ENCODE measurements around the gene LRP2BP. TPM values are rescaled to one million over a fixed set of nuclear protein-coding genes. Genes with fewer than 3 reads are reported as not detected.

The LRP2BP gene
- total and polyA plus RNA-seq, 2 of the 13 experiments (the other 11 are each of a cell fraction or from before 2014, with no cell fraction given) = 0.22 to 0.29 TPM

DNA sequence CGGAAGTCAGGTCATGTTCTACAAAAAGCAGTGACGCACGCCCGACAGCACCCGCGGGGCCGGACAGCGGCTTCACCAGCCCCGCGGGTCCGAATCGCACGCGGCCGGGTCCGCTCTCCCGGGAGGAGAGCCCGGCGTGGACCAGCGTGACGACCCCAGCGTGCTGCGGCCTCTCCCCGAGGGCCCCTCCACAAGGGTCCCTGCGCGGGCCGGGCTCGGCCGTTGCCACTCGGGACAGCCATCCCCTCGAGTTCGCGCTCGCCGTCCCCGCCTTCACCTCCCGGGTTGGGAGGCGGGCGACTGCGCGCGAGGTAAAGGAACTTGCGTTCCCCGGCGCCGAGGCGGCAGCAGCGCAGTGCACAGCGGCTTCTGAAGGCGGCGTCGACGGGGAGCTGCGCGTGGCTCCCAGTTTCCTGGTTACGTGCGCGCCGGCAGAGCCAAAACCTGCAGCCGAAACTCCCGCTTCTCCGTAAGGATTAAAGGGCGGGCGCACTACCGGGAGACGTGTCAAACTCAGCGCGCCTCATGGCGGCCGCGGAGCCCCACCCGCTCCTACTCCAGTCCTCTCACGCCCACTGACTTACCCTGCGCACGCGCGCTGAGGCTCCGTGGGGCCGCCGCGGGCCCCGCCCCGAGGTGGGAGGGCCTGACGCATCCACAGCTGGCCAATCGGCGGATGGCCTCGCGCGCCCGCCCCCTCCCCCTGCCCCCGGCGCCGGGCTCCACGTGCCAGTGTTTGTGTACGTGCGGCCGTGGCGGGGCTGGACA is 416 bp upstream of the LRP2BP start (continued):
- TF ChIP-seq, protein P1, sequence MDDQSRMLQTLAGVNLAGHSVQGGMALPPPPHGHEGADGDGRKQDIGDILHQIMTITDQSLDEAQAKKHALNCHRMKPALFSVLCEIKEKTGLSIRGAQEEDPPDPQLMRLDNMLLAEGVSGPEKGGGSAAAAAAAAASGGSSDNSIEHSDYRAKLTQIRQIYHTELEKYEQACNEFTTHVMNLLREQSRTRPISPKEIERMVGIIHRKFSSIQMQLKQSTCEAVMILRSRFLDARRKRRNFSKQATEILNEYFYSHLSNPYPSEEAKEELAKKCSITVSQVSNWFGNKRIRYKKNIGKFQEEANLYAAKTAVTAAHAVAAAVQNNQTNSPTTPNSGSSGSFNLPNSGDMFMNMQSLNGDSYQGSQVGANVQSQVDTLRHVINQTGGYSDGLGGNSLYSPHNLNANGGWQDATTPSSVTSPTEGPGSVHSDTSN (CRISPR knock-in tag; IDR thresholded peaks at IDR 0.05; ENCODE audit: borderline replicate concordance) = 0 out of 2 replicates have a peak, but pooled peaks have one; percentile 69
- TF ChIP-seq ZNF121 (CRISPR knock-in tag; IDR thresholded peaks at IDR 0.05) = peak; percentile 72
- no peak for TF ChIP-seq HDAC6 (IDR thresholded peaks at IDR 0.05; ENCODE audit: low read depth, low read length)
- TF ChIP-seq TBP (CRISPR knock-in tag; IDR thresholded peaks at IDR 0.05) = no peak
- TF ChIP-seq ISL2 (CRISPR knock-in tag; IDR thresholded peaks at IDR 0.05) = peak; percentile 85
- TF ChIP-seq, protein P2, sequence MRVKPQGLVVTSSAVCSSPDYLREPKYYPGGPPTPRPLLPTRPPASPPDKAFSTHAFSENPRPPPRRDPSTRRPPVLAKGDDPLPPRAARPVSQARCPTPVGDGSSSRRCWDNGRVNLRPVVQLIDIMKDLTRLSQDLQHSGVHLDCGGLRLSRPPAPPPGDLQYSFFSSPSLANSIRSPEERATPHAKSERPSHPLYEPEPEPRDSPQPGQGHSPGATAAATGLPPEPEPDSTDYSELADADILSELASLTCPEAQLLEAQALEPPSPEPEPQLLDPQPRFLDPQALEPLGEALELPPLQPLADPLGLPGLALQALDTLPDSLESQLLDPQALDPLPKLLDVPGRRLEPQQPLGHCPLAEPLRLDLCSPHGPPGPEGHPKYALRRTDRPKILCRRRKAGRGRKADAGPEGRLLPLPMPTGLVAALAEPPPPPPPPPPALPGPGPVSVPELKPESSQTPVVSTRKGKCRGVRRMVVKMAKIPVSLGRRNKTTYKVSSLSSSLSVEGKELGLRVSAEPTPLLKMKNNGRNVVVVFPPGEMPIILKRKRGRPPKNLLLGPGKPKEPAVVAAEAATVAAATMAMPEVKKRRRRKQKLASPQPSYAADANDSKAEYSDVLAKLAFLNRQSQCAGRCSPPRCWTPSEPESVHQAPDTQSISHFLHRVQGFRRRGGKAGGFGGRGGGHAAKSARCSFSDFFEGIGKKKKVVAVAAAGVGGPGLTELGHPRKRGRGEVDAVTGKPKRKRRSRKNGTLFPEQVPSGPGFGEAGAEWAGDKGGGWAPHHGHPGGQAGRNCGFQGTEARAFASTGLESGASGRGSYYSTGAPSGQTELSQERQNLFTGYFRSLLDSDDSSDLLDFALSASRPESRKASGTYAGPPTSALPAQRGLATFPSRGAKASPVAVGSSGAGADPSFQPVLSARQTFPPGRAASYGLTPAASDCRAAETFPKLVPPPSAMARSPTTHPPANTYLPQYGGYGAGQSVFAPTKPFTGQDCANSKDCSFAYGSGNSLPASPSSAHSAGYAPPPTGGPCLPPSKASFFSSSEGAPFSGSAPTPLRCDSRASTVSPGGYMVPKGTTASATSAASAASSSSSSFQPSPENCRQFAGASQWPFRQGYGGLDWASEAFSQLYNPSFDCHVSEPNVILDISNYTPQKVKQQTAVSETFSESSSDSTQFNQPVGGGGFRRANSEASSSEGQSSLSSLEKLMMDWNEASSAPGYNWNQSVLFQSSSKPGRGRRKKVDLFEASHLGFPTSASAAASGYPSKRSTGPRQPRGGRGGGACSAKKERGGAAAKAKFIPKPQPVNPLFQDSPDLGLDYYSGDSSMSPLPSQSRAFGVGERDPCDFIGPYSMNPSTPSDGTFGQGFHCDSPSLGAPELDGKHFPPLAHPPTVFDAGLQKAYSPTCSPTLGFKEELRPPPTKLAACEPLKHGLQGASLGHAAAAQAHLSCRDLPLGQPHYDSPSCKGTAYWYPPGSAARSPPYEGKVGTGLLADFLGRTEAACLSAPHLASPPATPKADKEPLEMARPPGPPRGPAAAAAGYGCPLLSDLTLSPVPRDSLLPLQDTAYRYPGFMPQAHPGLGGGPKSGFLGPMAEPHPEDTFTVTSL (CRISPR knock-in tag; IDR thresholded peaks at IDR 0.05; ENCODE audit: borderline replicate concordance) = no peak
- TF ChIP-seq KLF11 (CRISPR knock-in tag; IDR thresholded peaks at IDR 0.05) = peak; percentile 81
- TF ChIP-seq, protein P3, sequence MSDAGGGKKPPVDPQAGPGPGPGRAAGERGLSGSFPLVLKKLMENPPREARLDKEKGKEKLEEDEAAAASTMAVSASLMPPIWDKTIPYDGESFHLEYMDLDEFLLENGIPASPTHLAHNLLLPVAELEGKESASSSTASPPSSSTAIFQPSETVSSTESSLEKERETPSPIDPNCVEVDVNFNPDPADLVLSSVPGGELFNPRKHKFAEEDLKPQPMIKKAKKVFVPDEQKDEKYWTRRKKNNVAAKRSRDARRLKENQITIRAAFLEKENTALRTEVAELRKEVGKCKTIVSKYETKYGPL (CRISPR knock-in tag; IDR thresholded peaks at IDR 0.05) = peak; percentile 62; the same call in 1 of the 2 replicates
- peak; percentile 75 for TF ChIP-seq PHF21A (CRISPR knock-in tag; IDR thresholded peaks at IDR 0.05)
- TF ChIP-seq RARA (CRISPR knock-in tag; IDR thresholded peaks at IDR 0.05) = peak; percentile 58; the same call in 1 of the 2 replicates
- TF ChIP-seq ZNF180 (CRISPR knock-in tag; IDR thresholded peaks at IDR 0.05; ENCODE audit: borderline replicate concordance, low read depth) = peak; percentile 90; the same call in 1 of the 2 replicates
- no peak for TF ChIP-seq ZNF10 (CRISPR knock-in tag; IDR thresholded peaks at IDR 0.05; ENCODE audit: borderline replicate concordance, low read depth)
- TF ChIP-seq NFE2 (CRISPR knock-in tag; IDR thresholded peaks at IDR 0.05) = no peak
- peak; percentile 85 for TF ChIP-seq HOXA9 (CRISPR knock-in tag; IDR thresholded peaks at IDR 0.05; ENCODE audit: borderline replicate concordance)
- TF ChIP-seq MAFG (CRISPR knock-in tag; IDR thresholded peaks at IDR 0.05) = no peak
- TF ChIP-seq ZNF17 (CRISPR knock-in tag; IDR thresholded peaks at IDR 0.05) = peak; percentile 88; the same call in 1 of the 2 replicates
- peak; percentile 86 for TF ChIP-seq ELF3 (CRISPR knock-in tag; IDR thresholded peaks at IDR 0.05)
- peak; percentile 48; the same call in 1 of the 2 replicates for TF ChIP-seq SP2 (CRISPR knock-in tag; IDR thresholded peaks at IDR 0.05)
- TF ChIP-seq, protein P4, sequence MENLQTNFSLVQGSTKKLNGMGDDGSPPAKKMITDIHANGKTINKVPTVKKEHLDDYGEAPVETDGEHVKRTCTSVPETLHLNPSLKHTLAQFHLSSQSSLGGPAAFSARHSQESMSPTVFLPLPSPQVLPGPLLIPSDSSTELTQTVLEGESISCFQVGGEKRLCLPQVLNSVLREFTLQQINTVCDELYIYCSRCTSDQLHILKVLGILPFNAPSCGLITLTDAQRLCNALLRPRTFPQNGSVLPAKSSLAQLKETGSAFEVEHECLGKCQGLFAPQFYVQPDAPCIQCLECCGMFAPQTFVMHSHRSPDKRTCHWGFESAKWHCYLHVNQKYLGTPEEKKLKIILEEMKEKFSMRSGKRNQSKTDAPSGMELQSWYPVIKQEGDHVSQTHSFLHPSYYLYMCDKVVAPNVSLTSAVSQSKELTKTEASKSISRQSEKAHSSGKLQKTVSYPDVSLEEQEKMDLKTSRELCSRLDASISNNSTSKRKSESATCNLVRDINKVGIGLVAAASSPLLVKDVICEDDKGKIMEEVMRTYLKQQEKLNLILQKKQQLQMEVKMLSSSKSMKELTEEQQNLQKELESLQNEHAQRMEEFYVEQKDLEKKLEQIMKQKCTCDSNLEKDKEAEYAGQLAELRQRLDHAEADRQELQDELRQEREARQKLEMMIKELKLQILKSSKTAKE (CRISPR knock-in tag; IDR thresholded peaks at IDR 0.05; ENCODE audit: borderline replicate concordance) = no peak; the same call in 1 of the 2 replicates

Measured in HepG2 (cell line).